Effector memory CD4-positive, alpha-beta T cell (primary cell): ENCODE results near the gene GPC5.

Source experiments
- DNase-seq, 3 donors: peaks; one replicate each; pipeline ENCODE4 v3.0.0-alpha.2; 2020
- H3K27ac ChIP-seq: 2 replicates; pipeline ENCODE4 v1.7.0; 2013; ENCODE audit warnings: mild to moderate bottlenecking, low read length, moderate library complexity; ENCODE audit not compliant: insufficient read depth, poor library complexity, severe bottlenecking
- H3K27me3 ChIP-seq: replicated peaks from 2 replicates; pipeline ENCODE4 v1.7.0; 2013; ENCODE audit warnings: mild to moderate bottlenecking, low read length; ENCODE audit not compliant: insufficient read depth, control insufficient read depth, poor library complexity, severe bottlenecking
- H3K36me3 ChIP-seq: 2 replicates; pipeline ENCODE4 v1.7.0; 2013; ENCODE audit warnings: mild to moderate bottlenecking, low read length, moderate library complexity; ENCODE audit not compliant: control insufficient read depth, insufficient read depth
- H3K4me1 ChIP-seq: 2 replicates; pipeline ENCODE4 v1.7.0; 2013; ENCODE audit warnings: low read length, mild to moderate bottlenecking; ENCODE audit not compliant: control insufficient read depth, insufficient read depth, poor library complexity, severe bottlenecking
- H3K4me3 ChIP-seq: 2 replicates; pipeline ENCODE4 v1.7.0; 2013; ENCODE audit warnings: low read length, low read depth, mild to moderate bottlenecking; ENCODE audit not compliant: insufficient read depth, poor library complexity, severe bottlenecking
- H3K9me3 ChIP-seq: 2 replicates; pipeline ENCODE4 v1.7.0; 2013; ENCODE audit warnings: mild to moderate bottlenecking, low read length, moderate library complexity; ENCODE audit not compliant: control insufficient read depth

The GPC5 gene

GRCh38 chr13:91693466-91693865, 295.0 kb downstream of the GPC5 start:
- Histone ChIP-seq H3K4me3 (no peak overlapping the region), H3K36me3 (no peaks in the 10 kb centered on the region), H3K4me1 (no peaks in the 10 kb centered on the region), H3K27ac (no peak overlapping the region), H3K9me3 (no peaks in the 10 kb centered on the region), H3K27me3 (no peaks in the 10 kb centered on the region)
- no peak for DNase-seq

GRCh38 chr13:91698308-91698707, 299.9 kb downstream of the GPC5 start:
- no peaks in the 10 kb centered on the region for H3K4me1 ChIP-seq
- no peak overlapping the region for H3K4me3 ChIP-seq
- H3K27ac ChIP-seq = no peak overlapping the region
- no peaks in the 10 kb centered on the region for H3K36me3 ChIP-seq
- H3K9me3 ChIP-seq = no peaks in the 10 kb centered on the region
- H3K27me3 ChIP-seq = no peaks in the 10 kb centered on the region
- no peak for DNase-seq

- Histone ChIP-seq H3K9me3 (no peaks in the 10 kb centered on the region), H3K4me1 (no peaks in the 10 kb centered on the region), H3K36me3 (no peaks in the 10 kb centered on the region), H3K27me3 (no peaks in the 10 kb centered on the region), H3K4me3 (no peak overlapping the region), H3K27ac (no peak overlapping the region)
- no peak for DNase-seq
Measured at GRCh38 chr13:91698767-91699166, 300.3 kb downstream of the GPC5 start.

- Histone ChIP-seq H3K4me3 (no peak overlapping the region), H3K9me3 (no peaks in the 10 kb centered on the region), H3K4me1 (no peaks in the 10 kb centered on the region), H3K27ac (no peak overlapping the region), H3K36me3 (no peaks in the 10 kb centered on the region), H3K27me3 (no peaks in the 10 kb centered on the region)
- no peak for DNase-seq
Measured at GRCh38 chr13:91699863-91700262, 301.4 kb downstream of the GPC5 start.

GRCh38 chr13:91701975-91702374, 303.6 kb downstream of the GPC5 start:
- H3K9me3 ChIP-seq = no peaks in the 10 kb centered on the region
- H3K4me3 ChIP-seq = no peak overlapping the region
- H3K4me1 ChIP-seq = no peaks in the 10 kb centered on the region
- DNase-seq = no peak
- no peak overlapping the region for H3K27ac ChIP-seq
- H3K27me3 ChIP-seq = no peaks in the 10 kb centered on the region
- no peaks in the 10 kb centered on the region for H3K36me3 ChIP-seq

- no peaks in the 10 kb centered on the region for H3K27me3 ChIP-seq
Measured at GRCh38 chr13:91702411-91702810, 304.0 kb downstream of the GPC5 start.

GRCh38 chr13:91704398-91704797, 306.0 kb downstream of the GPC5 start:
- H3K9me3 ChIP-seq = no peaks in the 10 kb centered on the region
- H3K36me3 ChIP-seq = no peaks in the 10 kb centered on the region
- no peak for DNase-seq
- H3K27me3 ChIP-seq = no peaks in the 10 kb centered on the region
- no peak overlapping the region for H3K27ac ChIP-seq
- no peaks in the 10 kb centered on the region for H3K4me1 ChIP-seq
- H3K4me3 ChIP-seq = no peak overlapping the region

More at GRCh38 chr13:91702411-91702810, 304.0 kb downstream of the GPC5 start:
- no peak for DNase-seq
- Histone ChIP-seq H3K4me3 (no peak overlapping the region), H3K9me3 (no peaks in the 10 kb centered on the region), H3K27ac (no peak overlapping the region), H3K36me3 (no peaks in the 10 kb centered on the region), H3K4me1 (no peaks in the 10 kb centered on the region)

GRCh38 chr13:91708558-91708957, 310.1 kb downstream of the GPC5 start:
- no peak for DNase-seq
- Histone ChIP-seq H3K9me3 (no peaks in the 10 kb centered on the region), H3K27ac (no peak overlapping the region), H3K4me1 (no peaks in the 10 kb centered on the region), H3K36me3 (no peaks in the 10 kb centered on the region), H3K27me3 (no peaks in the 10 kb centered on the region), H3K4me3 (no peak overlapping the region)

GRCh38 chr13:91709180-91709579, 310.8 kb downstream of the GPC5 start:
- no peaks in the 10 kb centered on the region for H3K36me3 ChIP-seq
- H3K4me3 ChIP-seq = no peak overlapping the region
- H3K27ac ChIP-seq = no peak overlapping the region
- no peaks in the 10 kb centered on the region for H3K4me1 ChIP-seq
- DNase-seq = no peak
- H3K27me3 ChIP-seq = no peaks in the 10 kb centered on the region
- no peaks in the 10 kb centered on the region for H3K9me3 ChIP-seq

- no peak overlapping the region for H3K27ac ChIP-seq
- H3K9me3 ChIP-seq = no peaks in the 10 kb centered on the region
- H3K27me3 ChIP-seq = no peaks in the 10 kb centered on the region
- H3K4me1 ChIP-seq = no peaks in the 10 kb centered on the region
- H3K36me3 ChIP-seq = no peaks in the 10 kb centered on the region
- H3K4me3 ChIP-seq = no peak overlapping the region
- DNase-seq = no peak
Measured at GRCh38 chr13:91710733-91711132, 312.3 kb downstream of the GPC5 start.

- H3K4me1 ChIP-seq = no peaks in the 10 kb centered on the region
- no peaks in the 10 kb centered on the region for H3K27me3 ChIP-seq
- H3K4me3 ChIP-seq = no peak overlapping the region
- no peaks in the 10 kb centered on the region for H3K36me3 ChIP-seq
- DNase-seq = no peak
- H3K27ac ChIP-seq = no peak overlapping the region
- H3K9me3 ChIP-seq = no peaks in the 10 kb centered on the region
Measured at GRCh38 chr13:91714855-91715254, 316.4 kb downstream of the GPC5 start.
